Hematopoietic multipotent progenitor cell (in vitro differentiated cells): ENCODE data around the gene OLFML1. TPM values are rescaled to one million over a fixed set of nuclear protein-coding genes. Genes with fewer than 3 reads are reported as not detected.
A peak's percentile ranks its signal among the peaks of the same experiment; 100 is the strongest.

Experiments used
- DNase-seq, 3 donors: peaks; one replicate each; pipeline ENCODE4 v3.0.0-alpha.2; 2011 to 2015; ENCODE audit warnings: low read depth in 2 of 3, low spot score in 2 of 3
- total RNA-seq: library from RNA; depleted of rRNA; stranded (reverse); fragments of >200 nt; gene quantifications from one replicate; pipeline ENCODE4 v1.2.3, GENCODE V29; 2012

Gene OLFML1
- total RNA-seq, result not detected

- DNase-seq, result no peak
Observed at GRCh38 chr11:7485186-7486097, at the start of gene OLFML1. Gene OLFML1, plus strand, starts transcription at chr11:7485506. Its CDS starts 370 bp downstream, at chr11:7485876.

DNA sequence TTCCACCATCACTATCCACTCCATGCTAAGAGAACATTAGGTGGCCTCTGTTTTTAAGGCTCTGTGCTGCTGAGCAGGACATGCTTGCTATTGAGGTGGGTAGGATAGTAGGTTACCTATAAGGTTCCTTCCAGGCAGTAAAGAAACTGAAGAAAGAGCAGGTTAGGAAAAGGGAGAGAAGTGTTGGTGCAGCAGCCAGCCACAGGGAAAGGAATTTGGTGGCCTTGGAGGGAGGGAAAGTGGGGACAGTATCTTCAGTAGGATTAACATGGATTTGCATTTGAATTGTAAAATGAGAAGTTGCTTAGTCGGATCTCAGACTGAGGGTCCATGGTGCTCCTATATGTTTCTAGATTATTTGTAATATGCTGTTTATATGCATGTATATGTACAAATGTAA lies 49.2 kb upstream of the OLFML1 start:
- DNase-seq, result no peak

- DNase-seq, result peak in 1 of 3 donors; percentile 63
Observed at GRCh38 chr11:7436657-7437056, 48.6 kb upstream of the OLFML1 start.

GRCh38 chr11:7437696-7438095 lies 47.6 kb upstream of the OLFML1 start:
- no peak for DNase-seq

DNA sequence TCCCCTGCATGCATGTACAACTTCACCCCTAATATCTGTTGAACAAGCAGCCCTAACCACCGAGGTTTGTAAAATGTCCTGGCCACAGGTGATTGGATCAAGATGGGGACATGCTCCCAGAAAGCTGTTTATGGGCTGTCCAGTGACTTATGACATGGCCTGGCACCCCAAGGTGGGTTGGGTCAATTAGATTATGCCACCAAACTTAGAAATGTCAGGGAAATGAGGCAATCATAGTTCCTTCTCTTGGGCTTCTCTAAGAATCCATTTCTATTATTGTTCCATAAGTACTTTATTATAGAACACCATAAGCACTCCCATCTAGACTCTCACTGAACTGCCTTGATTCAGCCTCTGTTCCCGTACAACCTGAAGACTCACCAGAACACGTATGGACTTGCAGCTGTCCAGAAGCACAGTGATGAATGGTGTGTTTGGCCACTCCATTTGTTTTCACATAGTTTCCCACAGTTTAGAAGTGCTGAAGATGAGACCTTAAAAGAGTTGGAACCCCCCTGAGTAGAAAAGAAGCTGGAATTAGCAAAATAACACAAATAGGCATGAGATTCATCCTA lies 45.5 kb upstream of the OLFML1 start:
- DNase-seq, result no peak

GRCh38 chr11:7442588-7443215 lies 42.6 kb upstream of the OLFML1 start:
- peak; percentile 23 to 75 (median 42) for DNase-seq

DNA sequence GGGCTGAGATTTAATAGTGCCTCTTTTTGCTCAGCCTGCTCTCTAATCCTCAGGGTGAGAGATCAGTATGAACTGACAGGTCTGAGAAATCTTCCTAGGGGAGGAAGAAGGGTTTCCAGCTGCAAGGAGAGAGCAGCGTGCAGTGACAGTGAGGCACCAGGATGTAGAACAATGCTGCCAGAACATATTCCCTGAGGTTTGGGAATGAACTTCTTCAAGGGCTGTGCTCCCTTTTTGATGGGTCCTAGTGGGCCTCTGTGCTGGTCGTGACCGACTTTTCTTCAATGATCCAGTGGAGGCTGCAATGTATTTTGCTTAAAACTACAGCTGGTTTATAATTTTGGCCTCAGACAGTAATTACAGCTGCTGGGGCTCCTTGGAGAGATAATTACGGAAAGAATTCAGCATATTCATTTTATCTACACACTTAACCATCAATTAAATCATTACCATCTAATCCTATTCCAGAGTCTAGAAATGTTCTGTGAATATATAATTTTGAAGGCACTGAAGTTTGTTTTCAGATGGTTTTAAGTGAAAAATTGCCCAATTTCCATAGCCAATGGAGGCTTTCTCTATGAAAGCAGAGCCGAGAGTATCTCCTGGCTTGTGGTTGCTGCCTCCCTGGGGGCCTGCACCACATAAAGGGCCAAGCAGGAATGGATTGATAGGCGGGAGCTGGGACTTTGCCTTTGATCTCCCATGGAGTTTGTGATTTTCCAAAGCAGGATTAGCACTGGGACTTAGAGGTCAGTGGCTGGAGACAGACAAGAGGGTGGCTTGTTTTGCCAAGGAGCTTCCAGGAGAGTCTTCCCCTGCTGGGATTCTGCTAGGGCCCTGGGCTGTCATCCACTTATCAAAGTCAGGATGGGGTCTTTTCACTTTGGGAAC lies 41.0 kb upstream of the OLFML1 start:
- no peak for DNase-seq

DNA sequence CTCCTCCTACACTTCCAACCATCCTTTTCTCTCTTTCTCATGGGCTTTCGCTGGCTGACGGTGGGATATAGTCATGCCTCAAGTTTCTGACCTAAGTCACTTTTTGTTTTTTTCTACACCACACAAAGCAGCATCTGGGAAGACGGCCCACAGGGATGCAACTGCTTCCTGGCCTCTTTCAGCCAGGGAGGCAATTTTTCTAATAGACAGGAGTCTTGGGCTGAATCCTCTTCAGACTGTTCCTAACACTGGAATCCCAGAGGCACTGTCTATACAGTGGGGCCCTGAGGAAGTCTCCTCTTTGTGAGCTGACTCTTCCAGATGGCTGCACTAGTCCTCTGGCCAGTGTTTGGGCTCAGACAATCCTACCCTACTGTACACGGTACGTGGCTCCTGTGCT lies 39.7 kb upstream of the OLFML1 start:
- DNase-seq, result no peak

GRCh38 chr11:7448201-7448600 lies 37.1 kb upstream of the OLFML1 start:
- DNase-seq, result no peak

GRCh38 chr11:7449211-7449840 lies 36.0 kb upstream of the OLFML1 start:
- no peak for DNase-seq

GRCh38 chr11:7449841-7450214 lies 35.5 kb upstream of the OLFML1 start:
- no peak for DNase-seq

DNA sequence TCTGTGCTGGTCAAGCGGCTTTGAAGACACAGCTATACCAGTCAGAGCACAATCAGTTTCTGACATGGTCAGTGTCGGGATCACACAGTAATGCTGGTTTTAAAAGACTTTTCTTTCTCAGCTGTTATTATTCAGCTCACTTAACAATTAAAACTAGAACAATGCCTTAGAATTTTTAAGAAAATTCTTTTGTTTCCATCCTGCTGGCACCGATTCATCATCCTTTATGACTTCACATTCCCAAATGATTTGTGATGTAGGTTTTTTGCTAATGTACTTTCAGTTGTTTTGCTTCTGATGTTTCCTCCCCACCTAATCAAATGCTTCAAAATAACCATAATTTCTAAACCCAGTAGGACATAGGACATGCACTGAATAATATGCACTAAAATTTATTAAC lies 34.5 kb upstream of the OLFML1 start:
- no peak for DNase-seq

DNA sequence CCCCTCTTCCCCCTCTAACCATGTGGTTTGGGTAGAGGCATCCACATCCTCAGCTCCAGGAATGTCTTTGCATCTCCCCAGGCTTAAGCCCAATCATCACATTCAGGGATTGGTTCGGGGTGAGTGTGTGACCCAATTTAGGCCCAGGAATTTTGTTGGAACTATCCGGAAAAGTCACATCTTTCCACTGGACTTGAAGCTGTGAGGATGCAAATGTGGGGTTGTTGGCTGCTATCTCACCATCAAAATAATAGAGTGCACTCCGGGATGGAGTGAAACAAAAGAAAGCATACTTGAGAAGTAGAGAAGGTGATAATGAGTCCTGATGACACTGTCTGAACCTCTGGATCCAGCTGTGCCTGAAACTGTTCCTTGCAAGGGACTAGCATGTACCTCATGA lies 33.8 kb upstream of the OLFML1 start:
- DNase-seq, result no peak

DNA sequence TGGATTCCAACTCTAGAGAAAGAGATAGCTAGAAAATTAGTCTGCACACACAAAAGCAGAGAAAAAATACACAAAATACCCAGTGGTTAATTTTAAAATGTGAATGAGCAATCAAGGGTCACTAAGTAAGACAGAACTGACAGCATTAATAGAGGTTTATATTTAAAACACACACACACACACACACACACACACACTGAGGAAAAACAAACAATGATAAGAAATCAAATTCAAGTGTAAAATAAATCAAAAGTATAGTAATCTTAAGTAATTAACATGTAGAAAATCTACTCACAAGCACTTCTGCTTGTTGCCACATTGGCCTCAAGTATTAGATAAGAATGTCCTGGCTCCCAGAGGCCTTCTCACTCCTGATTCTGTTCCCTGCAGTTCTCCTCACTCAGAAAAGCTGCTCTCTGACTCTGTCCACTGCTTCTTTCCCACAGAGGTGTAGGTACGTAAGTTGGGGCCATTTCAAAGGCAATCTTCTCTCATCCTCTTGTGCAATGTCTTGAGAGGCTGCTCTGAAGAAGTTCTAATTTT lies 33.3 kb upstream of the OLFML1 start:
- DNase-seq, result no peak

- DNase-seq, result no peak
Observed at GRCh38 chr11:7454854-7455253, 30.5 kb upstream of the OLFML1 start.

DNA sequence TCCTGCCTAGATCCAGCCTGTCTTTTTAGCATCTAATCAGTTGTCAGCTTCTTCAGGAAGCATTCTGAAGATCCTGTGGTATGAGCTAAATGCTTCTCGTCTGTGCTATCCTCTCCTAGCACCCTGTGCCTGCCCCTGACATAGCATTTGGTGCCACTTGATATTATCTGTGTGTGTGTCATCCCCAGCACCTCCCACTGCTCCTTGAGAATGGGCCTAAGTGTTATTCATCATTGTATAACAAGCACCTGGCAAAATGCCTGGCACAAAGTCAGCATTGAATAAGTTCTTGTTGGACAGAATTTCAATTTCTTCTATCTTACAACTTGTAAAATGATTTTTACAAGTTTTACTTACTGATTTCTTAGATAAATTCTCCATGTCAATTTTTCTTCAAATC lies 28.1 kb upstream of the OLFML1 start:
- no peak for DNase-seq

DNA sequence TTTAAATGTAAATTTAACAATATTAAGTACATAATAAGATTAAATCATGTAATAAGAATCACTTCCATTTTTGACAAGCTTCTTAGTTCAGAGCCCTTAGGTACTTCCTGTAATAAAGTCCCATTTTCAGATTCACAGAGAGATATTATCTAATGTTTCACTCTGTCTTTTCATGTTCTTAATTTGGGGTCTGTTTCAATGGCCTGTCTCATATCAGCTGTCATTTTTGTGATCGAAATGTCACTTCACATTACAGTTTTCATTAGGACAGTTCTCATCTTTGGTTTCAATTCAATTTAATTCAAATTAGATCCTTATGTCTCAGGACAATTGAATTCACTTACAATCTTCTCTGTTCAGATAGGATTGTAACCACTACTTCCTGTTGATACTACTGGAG lies 22.6 kb upstream of the OLFML1 start:
- DNase-seq, result no peak

- no peak for DNase-seq
Observed at GRCh38 chr11:7467652-7468051, 17.7 kb upstream of the OLFML1 start.

- no peak for DNase-seq
Observed at GRCh38 chr11:7469351-7469865, 15.9 kb upstream of the OLFML1 start.

DNA sequence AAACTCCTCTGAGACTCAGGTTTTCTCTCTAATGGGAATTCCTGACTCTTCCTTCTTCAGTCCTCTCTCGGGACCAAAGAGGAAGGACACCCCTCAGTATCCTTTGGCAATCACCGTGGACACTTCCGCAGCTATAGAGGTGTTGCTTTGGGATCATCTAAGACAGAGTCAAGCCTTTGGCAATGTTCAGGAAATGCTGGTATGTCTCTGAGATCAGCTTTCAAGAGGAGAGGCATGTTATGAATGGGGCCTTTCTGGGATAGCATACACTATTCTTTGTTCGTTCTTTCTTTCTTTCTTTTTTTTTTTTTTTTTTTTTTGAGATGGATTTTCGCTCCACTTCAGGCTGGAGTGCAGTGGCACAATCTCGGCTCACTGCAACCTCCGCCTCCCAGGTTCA lies 14.2 kb upstream of the OLFML1 start:
- DNase-seq, result no peak
